PC-9 (cell line): Measurements from ENCODE around the gene HS6ST3.

ENCODE experiments used
- EZH2 ChIP-seq: fragments of 200-600 bp; sonication (generic); IDR thresholded peaks from 2 replicates; pipeline ENCODE4 v1.8.0; 2017; ENCODE audit warnings: antibody characterized with exemption, low read depth
- TF ChIP-seq, protein P1 (sequence below): fragments of 200-600 bp; sonication (generic); conservative IDR thresholded peaks from 2 replicates; pipeline ENCODE4 v1.6.1; 2017; ENCODE audit warnings: mixed run types, antibody characterized with exemption, mild to moderate bottlenecking, moderate library complexity

DNA sequence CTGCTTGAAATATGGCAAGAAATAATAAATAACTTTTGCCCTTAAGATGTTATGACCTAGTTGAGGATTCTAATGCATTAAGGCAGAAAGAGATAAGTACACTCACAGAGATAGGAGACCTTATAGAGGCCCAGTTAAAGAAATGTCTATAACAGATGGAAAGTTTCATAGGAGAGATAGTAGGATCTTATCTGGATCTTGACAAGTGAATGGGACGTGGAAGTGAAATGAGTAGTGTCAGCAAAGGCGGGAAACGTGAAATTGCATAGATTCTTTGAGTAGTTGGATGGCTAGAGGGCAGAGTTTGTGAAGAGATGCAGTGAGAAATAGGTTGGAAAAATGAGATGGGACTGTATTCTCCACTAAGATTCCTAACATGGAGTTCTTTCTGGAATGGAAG is 71.2 kb downstream of the HS6ST3 start:
- TF ChIP-seq, protein P1, sequence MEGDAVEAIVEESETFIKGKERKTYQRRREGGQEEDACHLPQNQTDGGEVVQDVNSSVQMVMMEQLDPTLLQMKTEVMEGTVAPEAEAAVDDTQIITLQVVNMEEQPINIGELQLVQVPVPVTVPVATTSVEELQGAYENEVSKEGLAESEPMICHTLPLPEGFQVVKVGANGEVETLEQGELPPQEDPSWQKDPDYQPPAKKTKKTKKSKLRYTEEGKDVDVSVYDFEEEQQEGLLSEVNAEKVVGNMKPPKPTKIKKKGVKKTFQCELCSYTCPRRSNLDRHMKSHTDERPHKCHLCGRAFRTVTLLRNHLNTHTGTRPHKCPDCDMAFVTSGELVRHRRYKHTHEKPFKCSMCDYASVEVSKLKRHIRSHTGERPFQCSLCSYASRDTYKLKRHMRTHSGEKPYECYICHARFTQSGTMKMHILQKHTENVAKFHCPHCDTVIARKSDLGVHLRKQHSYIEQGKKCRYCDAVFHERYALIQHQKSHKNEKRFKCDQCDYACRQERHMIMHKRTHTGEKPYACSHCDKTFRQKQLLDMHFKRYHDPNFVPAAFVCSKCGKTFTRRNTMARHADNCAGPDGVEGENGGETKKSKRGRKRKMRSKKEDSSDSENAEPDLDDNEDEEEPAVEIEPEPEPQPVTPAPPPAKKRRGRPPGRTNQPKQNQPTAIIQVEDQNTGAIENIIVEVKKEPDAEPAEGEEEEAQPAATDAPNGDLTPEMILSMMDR = no peak
- no peak for TF ChIP-seq EZH2
